Thyroid gland (tissue), 4 donors: ENCODE results near the gene MRPL17.

Experiments used
- CTCF ChIP-seq, 6 experiments: fragments of 200-600 bp in 3 of 6; fragments of 450-650 bp in 3 of 6; sonication (generic) in 3 of 6; IDR thresholded peaks; one replicate each; pipeline ENCODE4 v1.5.1; 2016 to 2019; ENCODE audit warnings: antibody characterized with exemption in 6 of 6, mild to moderate bottlenecking in 2 of 6, inconsistent platforms in 1 of 6, moderate library complexity in 1 of 6
- POLR2A ChIP-seq, 2 donors: fragments of 450-650 bp; IDR thresholded peaks; one replicate each; pipeline ENCODE4 v1.6.1; 2017; ENCODE audit warnings: antibody characterized with exemption in 2 of 2, mild to moderate bottlenecking in 2 of 2, moderate library complexity in 1 of 2

DNA sequence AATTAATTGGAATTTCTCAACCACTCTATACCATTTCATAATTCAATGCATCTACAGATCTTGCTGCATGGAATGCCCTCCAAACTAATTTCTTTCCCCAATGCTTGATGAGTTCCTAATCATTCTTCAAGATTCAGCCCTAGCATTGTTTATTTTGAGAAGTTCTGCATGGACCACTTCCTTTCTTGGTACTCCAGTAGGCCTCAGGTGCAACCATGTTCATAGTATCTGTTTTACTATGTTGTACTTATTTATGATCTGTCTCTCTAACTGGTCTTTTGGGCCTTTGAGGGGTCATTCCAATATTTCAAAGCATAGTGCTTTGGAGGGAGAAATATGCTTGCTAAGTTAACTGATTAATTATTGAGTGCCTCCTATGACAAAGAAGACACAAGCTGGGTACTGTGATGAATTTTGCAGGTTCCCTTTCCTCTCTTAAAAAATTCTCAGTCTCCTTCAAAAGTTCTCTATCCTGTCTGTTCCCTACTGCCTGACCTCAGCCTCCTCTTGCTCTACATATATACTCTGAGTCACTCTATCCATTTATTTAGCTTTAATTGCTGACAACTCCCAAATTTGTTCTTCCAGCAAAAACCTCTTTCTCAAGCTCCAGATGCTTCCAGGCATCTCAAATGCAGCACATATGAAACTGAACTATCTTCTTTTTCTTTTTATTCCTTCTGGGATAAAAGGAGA is 9.5 kb downstream of the MRPL17 start:
- TF ChIP-seq CTCF (IDR thresholded peaks at IDR 0.05) (no peak), POLR2A (IDR thresholded peaks at IDR 0.05) (no peak)
